Astrocyte (in vitro differentiated cells and primary cell): ENCODE measurements around the gene TPD52L1. TPM values are rescaled to one million over a fixed set of nuclear protein-coding genes. Genes with fewer than 3 reads are reported as not detected.

ENCODE experiments used
- DNase-seq: peaks from one replicate; pipeline ENCODE4 v3.0.0-alpha.2; 2010; ENCODE audit warnings: low read depth
- FAIRE-seq: peaks from 2 replicates; lab custom pipeline; 2011; peaks lifted over from hg19 to GRCh38; lab: Jason Lieb, UNC
- H2AFZ ChIP-seq: 2 replicates; pipeline ENCODE4 v1.6.0; 2012; ENCODE audit warnings: low read depth, low read length, inconsistent platforms
- H3K27ac ChIP-seq: 2 replicates; pipeline ENCODE4 v1.5.1; 2011; ENCODE audit warnings: low read depth, low read length, inconsistent platforms
- H3K27me3 ChIP-seq: 2 replicates; pipeline ENCODE4 v1.6.0; 2011; ENCODE audit warnings: low read length, inconsistent platforms; ENCODE audit not compliant: insufficient read depth
- H3K36me3 ChIP-seq: 2 replicates; pipeline ENCODE4 v1.5.1; 2011; ENCODE audit warnings: low read length, inconsistent platforms; ENCODE audit not compliant: insufficient read depth
- H3K4me1 ChIP-seq: 2 replicates; pipeline ENCODE4 v1.5.1; 2011; ENCODE audit warnings: low read length, inconsistent platforms; ENCODE audit not compliant: insufficient read depth
- H3K4me2 ChIP-seq: 2 replicates; pipeline ENCODE4 v1.6.0; 2012; ENCODE audit warnings: low read length, inconsistent platforms
- H3K4me3 ChIP-seq: 2 replicates; pipeline ENCODE4 v1.5.1; 2011; ENCODE audit warnings: low read depth, mild to moderate bottlenecking, low read length, inconsistent platforms; ENCODE audit not compliant: insufficient read depth
- H3K79me2 ChIP-seq: 2 replicates; pipeline ENCODE4 v1.6.0; 2012; ENCODE audit warnings: mild to moderate bottlenecking, low read length, inconsistent platforms; ENCODE audit not compliant: insufficient read depth
- H3K9ac ChIP-seq: 2 replicates; pipeline ENCODE4 v1.6.0; 2012; ENCODE audit warnings: mild to moderate bottlenecking, low read length, inconsistent platforms
- H3K9me3 ChIP-seq: 2 replicates; pipeline ENCODE4 v1.5.1; 2012; ENCODE audit warnings: low read depth, mild to moderate bottlenecking, low read length, inconsistent platforms; ENCODE audit not compliant: insufficient read depth
- H4K20me1 ChIP-seq: 2 replicates; pipeline ENCODE4 v1.6.0; 2012; ENCODE audit warnings: low read length, inconsistent platforms; ENCODE audit not compliant: insufficient read depth
- H3K27ac Mint-ChIP-seq: one replicate; pipeline ENCODE4 v1.8.0; 2021; ENCODE audit warnings: mild to moderate bottlenecking, mixed read lengths; ENCODE audit not compliant: unreplicated experiment
- H3K27me3 Mint-ChIP-seq: one replicate; pipeline ENCODE4 v1.8.0; 2021; ENCODE audit warnings: low read depth, mixed read lengths; ENCODE audit not compliant: unreplicated experiment
- H3K36me3 Mint-ChIP-seq: one replicate; pipeline ENCODE4 v1.8.0; 2021; ENCODE audit warnings: low read depth, mixed read lengths; ENCODE audit not compliant: unreplicated experiment
- H3K4me1 Mint-ChIP-seq: one replicate; pipeline ENCODE4 v1.8.0; 2021; ENCODE audit warnings: low read depth, mixed read lengths; ENCODE audit not compliant: unreplicated experiment
- H3K4me3 Mint-ChIP-seq: one replicate; pipeline ENCODE4 v1.8.0; 2021; ENCODE audit warnings: mild to moderate bottlenecking, moderate library complexity, mixed read lengths; ENCODE audit not compliant: unreplicated experiment
- H3K9me3 Mint-ChIP-seq: one replicate; pipeline ENCODE4 v1.8.0; 2021; ENCODE audit warnings: mild to moderate bottlenecking, mixed read lengths; ENCODE audit not compliant: unreplicated experiment
- CTCF ChIP-seq: IDR thresholded peaks from 2 replicates; pipeline ENCODE4 v1.5.1; 2011; ENCODE audit warnings: low read depth, mild to moderate bottlenecking, inconsistent platforms, low read length, moderate library complexity; ENCODE audit not compliant: insufficient read depth
- EZH2 ChIP-seq: IDR thresholded peaks from 2 replicates; pipeline ENCODE4 v1.6.1; 2012; ENCODE audit warnings: mild to moderate bottlenecking, low read length, inconsistent platforms; ENCODE audit not compliant: insufficient read depth
- total RNA-seq: library from RNA; stranded (reverse); gene quantifications from 2 replicates; pipeline ENCODE4 v1.2.1, GENCODE V29; 2021

TPD52L1 gene
- total RNA-seq, 1 donor from 2014 or later = 32.8 TPM

- Histone ChIP-seq H3K4me3 (no peak overlapping the region), H3K36me3 (no peaks in the 10 kb centered on the region), H3K27ac (no peak overlapping the region), H3K27me3 (no peaks in the 10 kb centered on the region), H3K9ac (no peak overlapping the region), H3K9me3 (no peaks in the 10 kb centered on the region), H3K4me2 (no peak overlapping the region), H3K79me2 (no peaks in the 10 kb centered on the region), H3K4me1 (no peaks in the 10 kb centered on the region), H4K20me1 (no peaks in the 10 kb centered on the region), H2AFZ (no peak overlapping the region)
- no peak overlapping the region for H3K4me3 Mint-ChIP-seq
- peak; percentile 46 for DNase-seq
- no peak for FAIRE-seq
- no peaks in the 10 kb centered on the region for H3K9me3 Mint-ChIP-seq
- no peak for TF ChIP-seq CTCF
- no peak for TF ChIP-seq EZH2
- H3K27me3 Mint-ChIP-seq = no peaks in the 10 kb centered on the region
- no peak overlapping the region for H3K27ac Mint-ChIP-seq
- H3K36me3 Mint-ChIP-seq = no peaks in the 10 kb centered on the region
- H3K4me1 Mint-ChIP-seq = no peaks in the 10 kb centered on the region
Measured at GRCh38 chr6:125230674-125231073, 77.1 kb downstream of the TPD52L1 start.

- H3K9me3 ChIP-seq = no peaks in the 10 kb centered on the region
- H3K27ac Mint-ChIP-seq = peak overlapping the region; percentile 2
- H3K4me3 Mint-ChIP-seq = no peak overlapping the region
- no peak overlapping the region for H2AFZ ChIP-seq
- no peak overlapping the region for H3K4me3 ChIP-seq
- H3K27ac ChIP-seq = no peak overlapping the region
- TF ChIP-seq EZH2 (no peak), CTCF (no peak)
- H3K4me2 ChIP-seq = no peak overlapping the region
- no peak for DNase-seq
- no peaks in the 10 kb centered on the region for H4K20me1 ChIP-seq
- no peaks in the 10 kb centered on the region for H3K4me1 Mint-ChIP-seq
- no peaks in the 10 kb centered on the region for H3K27me3 Mint-ChIP-seq
- H3K9me3 Mint-ChIP-seq = no peaks in the 10 kb centered on the region
- no peaks in the 10 kb centered on the region for H3K27me3 ChIP-seq
- no peak for FAIRE-seq
- H3K4me1 ChIP-seq = no peaks in the 10 kb centered on the region
- no peaks in the 10 kb centered on the region for H3K36me3 ChIP-seq
- H3K9ac ChIP-seq = no peak overlapping the region
- no peaks in the 10 kb centered on the region for H3K79me2 ChIP-seq
- no peaks in the 10 kb centered on the region for H3K36me3 Mint-ChIP-seq
Measured at GRCh38 chr6:125231133-125231532, 77.6 kb downstream of the TPD52L1 start.

- Mint-ChIP-seq H3K27me3 (no peaks in the 10 kb centered on the region), H3K9me3 (no peaks in the 10 kb centered on the region), H3K4me3 (no peak overlapping the region), H3K27ac (no peak overlapping the region), H3K36me3 (no peaks in the 10 kb centered on the region), H3K4me1 (no peaks in the 10 kb centered on the region)
- Histone ChIP-seq H3K27me3 (no peaks in the 10 kb centered on the region), H3K4me1 (no peaks in the 10 kb centered on the region), H3K9me3 (no peaks in the 10 kb centered on the region), H3K27ac (no peak overlapping the region), H2AFZ (no peak overlapping the region), H3K79me2 (no peaks in the 10 kb centered on the region), H4K20me1 (no peaks in the 10 kb centered on the region), H3K9ac (no peak overlapping the region), H3K36me3 (no peaks in the 10 kb centered on the region), H3K4me3 (no peak overlapping the region), H3K4me2 (no peak overlapping the region)
- DNase-seq (no peak), FAIRE-seq (no peak)
- TF ChIP-seq CTCF (no peak), EZH2 (no peak)
Measured at GRCh38 chr6:125231574-125232343, 78.2 kb downstream of the TPD52L1 start.
